WERI-Rb-1 (cell line): ENCODE results near the gene ACR.

Experiments used
- DNase-seq: peaks from one replicate; pipeline ENCODE4 v3.0.0-alpha.2; 2020
- H3K27ac ChIP-seq: fragments of 250-450 bp; sonication (Bioruptor Pico); 2 replicates; pipeline ENCODE4 v1.5.1; 2020; ENCODE audit warnings: mild to moderate bottlenecking, moderate library complexity
- H3K27me3 ChIP-seq: fragments of 250-450 bp; sonication (Bioruptor Pico); 2 replicates; pipeline ENCODE4 v1.5.1; 2021; ENCODE audit warnings: mild to moderate bottlenecking, low read depth, moderate library complexity; ENCODE audit not compliant: insufficient read depth, severe bottlenecking
- H3K36me3 ChIP-seq: fragments of 250-450 bp; sonication (Bioruptor Pico); 2 replicates; pipeline ENCODE4 v1.5.1; 2020; ENCODE audit warnings: mild to moderate bottlenecking, moderate library complexity
- H3K4me3 ChIP-seq: 2 replicates; pipeline ENCODE4 v1.5.1; 2011; ENCODE audit warnings: low read depth, mild to moderate bottlenecking, control low read depth, low read length
- H3K9me3 ChIP-seq: fragments of 250-450 bp; sonication (Bioruptor Pico); 2 replicates; pipeline ENCODE4 v1.5.1; 2021; ENCODE audit warnings: mild to moderate bottlenecking, moderate library complexity; ENCODE audit not compliant: severe bottlenecking
- TF ChIP-seq, protein P1 (sequence below): IDR thresholded peaks from 2 replicates; pipeline ENCODE4 v1.5.1; 2011; ENCODE audit warnings: low read depth, mild to moderate bottlenecking, control low read depth, inconsistent platforms, low read length

ACR gene

DNA sequence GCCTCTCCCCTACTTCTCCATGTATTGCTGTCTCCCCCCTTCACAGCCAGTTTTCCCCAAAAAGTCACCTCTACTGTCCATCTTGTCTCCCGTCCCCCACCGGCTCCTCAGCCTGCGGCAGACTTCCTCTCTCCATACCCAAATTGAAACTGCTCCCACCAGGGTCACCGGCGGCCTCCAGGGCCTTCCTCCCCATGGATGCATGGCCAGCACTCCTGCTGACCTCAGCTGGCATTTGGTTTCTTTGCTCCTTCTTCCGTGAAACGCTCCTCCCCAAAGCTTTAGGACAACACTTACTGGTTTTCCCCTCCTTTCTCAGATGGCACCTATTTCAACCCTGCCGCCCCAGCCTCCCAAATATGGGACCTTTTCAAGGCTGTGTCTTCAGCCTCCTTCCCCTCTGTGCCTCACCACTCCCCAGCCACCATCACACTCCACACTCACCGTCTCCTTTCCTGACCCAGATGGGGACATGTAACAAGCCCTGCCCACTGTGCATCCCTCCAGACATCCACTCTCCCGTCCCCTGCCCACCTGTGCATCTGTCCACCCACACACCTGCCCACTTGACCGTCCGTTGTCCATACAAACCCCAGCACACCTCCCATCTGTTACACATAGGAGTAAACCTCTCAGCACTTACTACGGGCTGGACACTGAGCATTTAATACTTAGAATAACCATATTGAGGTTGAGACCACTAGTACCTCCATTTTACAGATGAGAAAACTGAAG lies 21.5 kb upstream of the ACR start:
- no peaks in the 10 kb centered on the region for H3K27me3 ChIP-seq
- DNase-seq = no peak
- TF ChIP-seq, protein P1, sequence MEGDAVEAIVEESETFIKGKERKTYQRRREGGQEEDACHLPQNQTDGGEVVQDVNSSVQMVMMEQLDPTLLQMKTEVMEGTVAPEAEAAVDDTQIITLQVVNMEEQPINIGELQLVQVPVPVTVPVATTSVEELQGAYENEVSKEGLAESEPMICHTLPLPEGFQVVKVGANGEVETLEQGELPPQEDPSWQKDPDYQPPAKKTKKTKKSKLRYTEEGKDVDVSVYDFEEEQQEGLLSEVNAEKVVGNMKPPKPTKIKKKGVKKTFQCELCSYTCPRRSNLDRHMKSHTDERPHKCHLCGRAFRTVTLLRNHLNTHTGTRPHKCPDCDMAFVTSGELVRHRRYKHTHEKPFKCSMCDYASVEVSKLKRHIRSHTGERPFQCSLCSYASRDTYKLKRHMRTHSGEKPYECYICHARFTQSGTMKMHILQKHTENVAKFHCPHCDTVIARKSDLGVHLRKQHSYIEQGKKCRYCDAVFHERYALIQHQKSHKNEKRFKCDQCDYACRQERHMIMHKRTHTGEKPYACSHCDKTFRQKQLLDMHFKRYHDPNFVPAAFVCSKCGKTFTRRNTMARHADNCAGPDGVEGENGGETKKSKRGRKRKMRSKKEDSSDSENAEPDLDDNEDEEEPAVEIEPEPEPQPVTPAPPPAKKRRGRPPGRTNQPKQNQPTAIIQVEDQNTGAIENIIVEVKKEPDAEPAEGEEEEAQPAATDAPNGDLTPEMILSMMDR = no peak

DNA sequence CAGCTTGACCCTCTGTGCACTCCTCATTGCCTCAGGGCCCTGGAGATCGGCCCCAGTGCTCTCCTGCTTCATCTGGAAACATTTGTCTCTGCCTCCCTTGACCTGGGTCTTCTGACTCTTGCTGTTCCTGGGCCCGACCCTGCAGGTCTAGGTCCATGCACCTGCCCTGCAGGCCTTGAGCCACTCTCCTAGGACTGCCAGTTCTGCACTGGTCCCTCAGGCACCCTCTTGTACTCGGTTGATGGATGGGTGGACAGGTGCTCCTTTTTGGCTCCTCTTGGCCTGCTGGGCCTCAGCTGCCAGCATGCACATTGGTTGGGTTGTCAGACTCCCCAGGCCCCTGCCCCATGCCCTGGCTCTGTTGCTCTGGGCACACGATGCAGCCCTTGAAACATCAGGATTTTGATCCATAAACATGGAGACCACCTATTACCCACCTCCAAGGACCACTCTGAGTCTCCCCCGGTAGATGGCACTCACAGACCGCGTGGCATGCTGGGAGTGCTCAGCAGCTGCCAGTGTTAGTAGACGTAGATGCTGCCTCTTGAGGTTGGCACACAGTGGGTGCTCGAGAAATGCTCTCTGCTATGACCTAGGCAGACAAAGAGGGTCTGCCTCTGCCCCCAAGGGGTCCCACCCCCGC lies 20.2 kb upstream of the ACR start:
- no peak overlapping the region for H3K4me3 ChIP-seq
- H3K27ac ChIP-seq = no peak overlapping the region
- TF ChIP-seq, protein P1 = no peak
- no peak for DNase-seq
- no peaks in the 10 kb centered on the region for H3K9me3 ChIP-seq
- H3K27me3 ChIP-seq = no peaks in the 10 kb centered on the region
- no peaks in the 10 kb centered on the region; the same call in 1 of the 2 replicates for H3K36me3 ChIP-seq

More for the DNA sequence above, 21.5 kb upstream of the ACR start:
- no peak overlapping the region for H3K27ac ChIP-seq
- no peaks in the 10 kb centered on the region for H3K9me3 ChIP-seq
- H3K4me3 ChIP-seq = no peak overlapping the region
- H3K36me3 ChIP-seq = no peaks in the 10 kb centered on the region

DNA sequence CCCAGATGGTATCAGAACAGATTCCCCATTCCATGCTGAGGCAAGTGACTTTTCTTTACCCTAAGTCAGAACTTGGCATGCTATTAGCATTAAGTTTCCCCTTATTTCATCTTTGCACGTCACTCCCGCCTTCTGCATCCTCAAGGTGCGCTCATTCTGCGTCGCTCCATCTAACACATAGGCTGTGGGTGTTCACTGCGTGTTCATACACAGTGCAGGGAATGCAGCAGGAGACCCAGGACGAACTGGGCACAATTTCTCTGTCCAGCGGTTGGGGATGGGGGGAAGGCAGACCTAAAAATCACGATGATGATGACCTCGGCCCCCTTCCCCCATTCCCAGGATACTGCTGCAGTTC lies 19.7 kb upstream of the ACR start:
- H3K36me3 ChIP-seq = no peaks in the 10 kb centered on the region; the same call in 1 of the 2 replicates
- DNase-seq = no peak
- H3K4me3 ChIP-seq = no peak overlapping the region
- TF ChIP-seq, protein P1 = no peak
- no peaks in the 10 kb centered on the region for H3K27me3 ChIP-seq
- H3K9me3 ChIP-seq = no peaks in the 10 kb centered on the region
- H3K27ac ChIP-seq = no peak overlapping the region

GRCh38 chr22:50719814-50720300 lies 18.1 kb upstream of the ACR start:
- H3K27me3 ChIP-seq = no peaks in the 10 kb centered on the region
- DNase-seq = no peak
- no peak overlapping the region for H3K4me3 ChIP-seq

DNA sequence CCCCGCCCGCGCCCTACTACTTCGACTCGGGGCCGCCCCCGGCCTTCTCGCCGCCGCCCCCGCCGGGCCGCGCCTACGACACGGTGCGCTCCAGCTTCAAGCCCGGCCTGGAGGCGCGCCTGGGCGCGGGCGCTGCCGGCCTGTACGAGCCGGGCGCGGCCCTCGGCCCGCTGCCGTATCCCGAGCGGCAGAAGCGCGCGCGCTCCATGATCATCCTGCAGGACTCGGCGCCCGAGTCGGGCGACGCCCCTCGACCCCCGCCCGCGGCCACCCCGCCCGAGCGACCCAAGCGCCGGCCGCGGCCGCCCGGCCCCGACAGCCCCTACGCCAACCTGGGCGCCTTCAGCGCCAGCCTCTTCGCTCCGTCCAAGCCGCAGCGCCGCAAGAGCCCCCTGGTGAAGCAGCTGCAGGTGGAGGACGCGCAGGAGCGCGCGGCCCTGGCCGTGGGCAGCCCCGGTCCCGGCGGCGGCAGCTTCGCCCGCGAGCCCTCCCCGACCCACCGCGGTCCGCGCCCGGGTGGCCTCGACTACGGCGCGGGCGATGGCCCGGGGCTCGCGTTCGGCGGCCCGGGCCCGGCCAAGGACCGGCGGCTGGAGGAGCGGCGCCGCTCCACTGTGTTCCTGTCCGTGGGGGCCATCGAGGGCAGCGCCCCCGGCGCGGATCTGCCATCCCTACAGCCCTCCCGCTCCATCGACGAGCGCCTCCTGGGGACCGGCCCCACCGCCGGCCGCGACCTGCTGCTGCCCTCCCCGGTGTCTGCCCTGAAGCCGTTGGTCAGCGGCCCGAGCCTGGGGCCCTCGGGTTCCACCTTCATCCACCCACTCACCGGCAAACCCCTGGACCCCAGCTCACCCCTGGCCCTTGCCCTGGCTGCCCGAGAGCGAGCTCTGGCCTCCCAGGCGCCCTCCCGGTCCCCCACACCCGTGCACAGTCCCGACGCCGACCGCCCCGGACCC lies 17.4 kb upstream of the ACR start:
- TF ChIP-seq, protein P1 = no peak
- peaks cover 5% of the 10 kb centered on the region for H3K36me3 ChIP-seq
- H3K9me3 ChIP-seq = no peaks in the 10 kb centered on the region
- H3K27ac ChIP-seq = no peak overlapping the region
- H3K27me3 ChIP-seq = no peaks in the 10 kb centered on the region
- DNase-seq = no peak
- no peak overlapping the region for H3K4me3 ChIP-seq

More at GRCh38 chr22:50719814-50720300, 18.1 kb upstream of the ACR start:
- Histone ChIP-seq H3K27ac (no peak overlapping the region), H3K36me3 (peaks cover under 1% of the 10 kb centered on the region), H3K9me3 (no peaks in the 10 kb centered on the region)
- TF ChIP-seq, protein P1 = no peak
